Nephron progenitor cell (in vitro differentiated cells): Measurements from ENCODE around the gene RETREG2.

Experiments
- DNase-seq: peaks from one replicate; pipeline ENCODE4 v3.0.0; 2021
- H3K27ac Mint-ChIP-seq: 2 replicates; pipeline ENCODE4 v1.8.0; 2021; ENCODE audit warnings: mild to moderate bottlenecking, moderate library complexity, mixed read lengths
- H3K27me3 Mint-ChIP-seq: 2 replicates; pipeline ENCODE4 v1.8.0; 2021; ENCODE audit warnings: mild to moderate bottlenecking, low read depth, mixed read lengths; ENCODE audit not compliant: poor library complexity
- H3K36me3 Mint-ChIP-seq: 2 replicates; pipeline ENCODE4 v1.8.0; 2021; ENCODE audit warnings: low read depth, mixed read lengths
- H3K4me1 Mint-ChIP-seq: 2 replicates; pipeline ENCODE4 v1.8.0; 2021; ENCODE audit warnings: mixed read lengths
- H3K4me3 Mint-ChIP-seq: 2 replicates; pipeline ENCODE4 v1.8.0; 2021; ENCODE audit warnings: mild to moderate bottlenecking, moderate library complexity, mixed read lengths
- H3K9me3 Mint-ChIP-seq: 2 replicates; pipeline ENCODE4 v1.8.0; 2021; ENCODE audit warnings: mild to moderate bottlenecking, moderate library complexity, mixed read lengths
- TF ChIP-seq, protein P1 (sequence below): fragments of 200-600 bp; sonication (generic); IDR thresholded peaks from 2 replicates; pipeline ENCODE4 v1.5.0; 2021; ENCODE audit warnings: antibody characterized with exemption

The RETREG2 gene

DNA sequence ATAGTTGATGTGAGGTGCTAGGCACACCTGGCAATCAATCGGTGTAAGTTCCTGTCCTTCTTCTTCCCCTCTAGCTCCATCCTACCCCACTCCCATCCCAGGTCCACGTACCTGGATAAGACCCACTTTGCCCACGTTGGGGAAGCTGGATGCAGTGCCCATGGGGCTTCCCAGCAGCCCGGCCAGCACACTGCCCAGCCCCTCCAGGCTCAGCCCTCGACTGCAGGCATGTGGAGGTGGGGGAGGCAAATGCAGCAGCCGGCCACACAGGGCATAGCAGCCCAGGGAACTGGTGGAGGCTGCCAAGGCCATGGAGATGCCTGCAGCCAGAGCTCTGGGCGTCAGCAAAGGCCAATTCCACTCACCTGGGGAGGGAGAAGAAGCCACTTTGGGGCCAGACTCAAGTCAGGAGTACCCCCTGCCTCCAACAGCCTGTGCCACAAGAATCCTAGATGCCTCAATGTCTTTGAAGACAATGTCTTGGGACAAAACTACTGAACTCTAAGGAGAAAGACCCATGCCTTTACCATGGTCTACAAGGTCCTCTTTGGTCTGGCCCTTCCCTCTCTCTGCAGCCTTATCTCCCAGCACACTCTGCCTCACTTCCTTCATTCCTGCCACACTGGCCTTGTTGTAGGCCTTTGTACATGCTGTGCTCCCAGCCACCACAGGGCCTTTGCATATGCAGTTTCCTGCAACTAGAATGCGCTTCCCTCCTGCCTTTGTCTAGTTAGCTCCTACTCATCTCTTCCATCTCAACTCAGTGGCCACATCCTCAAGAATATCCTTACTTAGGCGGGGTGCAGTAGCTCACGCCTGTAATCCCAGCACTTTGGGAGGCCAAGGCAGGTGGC, 12.8 kb upstream of the RETREG2 start:
- H3K4me1 Mint-ChIP-seq: peaks cover 13% of the 10 kb centered on the region
- DNase-seq: no peak
- no peaks in the 10 kb centered on the region for H3K36me3 Mint-ChIP-seq
- H3K27ac Mint-ChIP-seq: no peak overlapping the region
- H3K4me3 Mint-ChIP-seq: no peak overlapping the region
- H3K9me3 Mint-ChIP-seq: no peaks in the 10 kb centered on the region
- H3K27me3 Mint-ChIP-seq: peaks cover 57% of the 10 kb centered on the region
- TF ChIP-seq, protein P1, sequence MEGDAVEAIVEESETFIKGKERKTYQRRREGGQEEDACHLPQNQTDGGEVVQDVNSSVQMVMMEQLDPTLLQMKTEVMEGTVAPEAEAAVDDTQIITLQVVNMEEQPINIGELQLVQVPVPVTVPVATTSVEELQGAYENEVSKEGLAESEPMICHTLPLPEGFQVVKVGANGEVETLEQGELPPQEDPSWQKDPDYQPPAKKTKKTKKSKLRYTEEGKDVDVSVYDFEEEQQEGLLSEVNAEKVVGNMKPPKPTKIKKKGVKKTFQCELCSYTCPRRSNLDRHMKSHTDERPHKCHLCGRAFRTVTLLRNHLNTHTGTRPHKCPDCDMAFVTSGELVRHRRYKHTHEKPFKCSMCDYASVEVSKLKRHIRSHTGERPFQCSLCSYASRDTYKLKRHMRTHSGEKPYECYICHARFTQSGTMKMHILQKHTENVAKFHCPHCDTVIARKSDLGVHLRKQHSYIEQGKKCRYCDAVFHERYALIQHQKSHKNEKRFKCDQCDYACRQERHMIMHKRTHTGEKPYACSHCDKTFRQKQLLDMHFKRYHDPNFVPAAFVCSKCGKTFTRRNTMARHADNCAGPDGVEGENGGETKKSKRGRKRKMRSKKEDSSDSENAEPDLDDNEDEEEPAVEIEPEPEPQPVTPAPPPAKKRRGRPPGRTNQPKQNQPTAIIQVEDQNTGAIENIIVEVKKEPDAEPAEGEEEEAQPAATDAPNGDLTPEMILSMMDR: no peak

DNA sequence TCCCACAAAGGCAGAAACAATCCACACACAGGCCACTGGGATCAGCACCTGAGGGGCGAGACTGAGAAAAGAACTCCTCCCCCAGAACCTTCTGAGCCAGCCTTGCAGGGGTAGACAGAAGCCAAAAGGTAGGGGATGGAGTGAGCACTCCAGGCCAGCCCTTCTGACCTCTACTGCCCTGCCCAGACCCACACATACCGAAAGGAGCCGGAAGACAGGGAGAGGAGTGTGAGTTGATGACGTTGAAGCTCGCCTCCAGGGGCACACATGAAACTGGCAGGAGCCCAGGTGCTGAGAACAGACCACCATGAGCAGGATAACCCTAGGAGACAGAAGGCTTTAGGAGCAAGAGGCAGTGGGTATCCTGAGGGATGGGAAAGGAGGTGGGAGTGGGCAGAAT, 10.1 kb upstream of the RETREG2 start:
- no peak for DNase-seq
- Mint-ChIP-seq H3K4me3 (no peak overlapping the region), H3K27ac (no peak overlapping the region), H3K27me3 (peaks cover 41% of the 10 kb centered on the region), H3K9me3 (no peaks in the 10 kb centered on the region), H3K4me1 (peaks cover 10% of the 10 kb centered on the region), H3K36me3 (no peaks in the 10 kb centered on the region)
- TF ChIP-seq, protein P1: no peak

DNA sequence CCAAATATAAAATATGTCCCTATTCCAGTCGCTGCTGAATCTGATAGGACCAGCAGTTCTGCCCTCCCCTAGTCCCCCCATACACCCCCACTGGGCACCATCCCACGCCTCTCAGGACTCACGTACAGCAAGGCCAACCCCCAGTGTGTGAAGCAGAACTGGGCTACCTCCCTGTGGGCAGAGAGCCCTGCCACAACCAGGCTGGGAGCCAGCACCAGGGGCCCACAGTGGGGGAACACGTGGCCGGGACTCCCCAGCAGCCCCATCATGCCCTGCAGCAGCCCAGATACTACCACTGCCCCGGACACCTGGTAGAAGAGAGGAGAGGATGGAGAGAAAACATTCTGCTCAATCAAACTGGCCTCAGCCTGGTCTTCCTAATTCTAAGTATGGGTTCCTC, 9.5 kb upstream of the RETREG2 start:
- Mint-ChIP-seq H3K4me3 (no peak overlapping the region), H3K4me1 (peaks cover 10% of the 10 kb centered on the region), H3K36me3 (no peaks in the 10 kb centered on the region), H3K9me3 (no peaks in the 10 kb centered on the region), H3K27ac (no peak overlapping the region), H3K27me3 (peaks cover 36% of the 10 kb centered on the region)
- DNase-seq: no peak
- TF ChIP-seq, protein P1: no peak

DNA sequence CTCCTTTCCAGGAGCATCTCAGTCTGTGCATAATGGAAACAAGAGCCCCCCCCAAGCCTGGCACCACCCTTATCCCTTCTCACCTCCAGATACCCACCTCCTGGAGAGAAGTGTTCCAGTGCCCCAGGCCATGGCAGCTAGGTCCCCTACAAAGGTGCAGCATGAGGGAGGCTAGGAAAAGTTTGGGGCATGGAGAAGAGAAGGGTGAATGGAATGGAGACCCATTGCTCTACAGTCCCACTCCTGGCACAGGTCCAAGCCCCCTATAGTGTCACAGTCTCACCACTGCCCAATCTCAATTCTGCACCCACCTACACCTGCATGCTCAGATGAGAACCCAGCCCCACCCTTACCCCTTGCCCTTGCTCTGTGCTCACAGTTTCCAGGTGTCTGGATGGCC, 9.1 kb upstream of the RETREG2 start:
- H3K4me1 Mint-ChIP-seq: peaks cover 10% of the 10 kb centered on the region
- TF ChIP-seq, protein P1: no peak
- no peaks in the 10 kb centered on the region for H3K36me3 Mint-ChIP-seq
- H3K9me3 Mint-ChIP-seq: no peaks in the 10 kb centered on the region
- no peak for DNase-seq
- no peak overlapping the region for H3K27ac Mint-ChIP-seq
- H3K27me3 Mint-ChIP-seq: peaks cover 32% of the 10 kb centered on the region
- H3K4me3 Mint-ChIP-seq: no peak overlapping the region

DNA sequence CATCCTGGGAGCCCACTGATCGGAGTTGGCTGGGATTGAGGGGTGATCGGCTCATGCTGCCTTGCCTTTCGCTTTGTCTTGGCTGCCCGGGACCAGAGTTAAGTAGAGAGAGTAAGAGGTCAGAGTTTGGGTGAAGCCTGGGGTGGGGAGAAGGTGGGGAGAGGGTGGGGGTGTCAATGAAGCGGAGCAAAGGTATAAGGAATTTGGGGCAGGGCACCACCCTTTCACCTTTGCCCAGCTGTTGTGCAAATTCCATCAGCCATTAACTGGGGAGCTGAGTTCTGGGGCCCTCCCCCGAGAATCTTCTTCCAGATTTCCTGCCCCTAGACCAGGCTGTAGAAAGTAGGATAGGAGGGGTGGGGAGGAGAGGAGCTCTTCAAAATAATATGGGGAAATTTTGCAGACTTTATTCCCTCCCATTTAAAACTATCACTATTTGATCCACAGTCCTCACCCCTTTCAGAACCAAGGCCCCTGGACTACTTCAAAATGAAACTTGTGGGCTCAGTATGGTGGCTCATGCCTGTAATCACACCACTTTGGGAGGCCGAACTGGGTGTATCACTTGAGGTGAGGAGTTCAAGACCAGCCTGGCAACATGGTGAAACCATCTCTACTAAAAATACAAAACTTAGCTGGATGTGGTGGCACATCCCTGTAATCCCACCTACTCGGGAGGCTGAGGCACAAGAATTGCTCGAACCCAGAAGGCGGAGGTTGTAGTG, 8.0 kb upstream of the RETREG2 start, which contains the start of gene SLC23A3:
SLC23A3 (minus strand) TSS at position 100 of the 725 bp plus-strand sequence; CDS start at position 55, 45 bp downstream.
- H3K4me1 Mint-ChIP-seq: peaks cover 16% of the 10 kb centered on the region
- TF ChIP-seq, protein P1: no peak
- no peak for DNase-seq
- no peaks in the 10 kb centered on the region for H3K9me3 Mint-ChIP-seq
- H3K4me3 Mint-ChIP-seq: no peak within 1 kb of the TSS
- no peak within 1 kb of the TSS for H3K27ac Mint-ChIP-seq
- H3K27me3 Mint-ChIP-seq: peaks cover 24% of the 10 kb centered on the region
- H3K36me3 Mint-ChIP-seq: peaks cover 8% of the 10 kb centered on the region
